ENCODE measurements around the gene JAKMIP2. TPM values are rescaled to one million over a fixed set of nuclear protein-coding genes. Genes with fewer than 3 reads are reported as not detected.
A peak's percentile ranks its signal among the peaks of the same experiment; 100 is the strongest.
"Not testable (repeated sequence)": the region's sequence is repeated elsewhere in the genome, so short reads cannot be mapped to it uniquely, and the experiment has no call there.

Gene JAKMIP2
- total RNA-seq, 2 experiments from 2014 or later, result 1.3 to 1.9 TPM

- POLR2A ChIA-PET, result no interaction called here
- no peak for DNase-seq
- Mint-ChIP-seq H3K27ac (no peak overlapping the region), H3K4me1 (no peaks in the 10 kb centered on the region), H3K27me3 (no peaks in the 10 kb centered on the region), H3K9me3 (peaks cover 2% of the 10 kb centered on the region), H3K4me3 (no peak overlapping the region), H3K36me3 (ENCODE audit: low read depth) (no peaks in the 10 kb centered on the region)
- CTCF ChIA-PET, result no interaction called here
Observed at GRCh38 chr5:147613359-147613758, 169.2 kb downstream of the JAKMIP2 start.

- POLR2A ChIA-PET, result no interaction called here
- CTCF ChIA-PET, result no interaction called here
- H3K27me3 Mint-ChIP-seq, result no peaks in the 10 kb centered on the region
- DNase-seq, result no peak
- no peak overlapping the region for H3K4me3 Mint-ChIP-seq
- H3K27ac Mint-ChIP-seq, result no peak overlapping the region
- no peaks in the 10 kb centered on the region for H3K36me3 Mint-ChIP-seq (ENCODE audit: low read depth)
- H3K9me3 Mint-ChIP-seq, result peaks cover 3% of the 10 kb centered on the region
- no peaks in the 10 kb centered on the region for H3K4me1 Mint-ChIP-seq
Observed at GRCh38 chr5:147611483-147611882, 171.0 kb downstream of the JAKMIP2 start.

GRCh38 chr5:147610798-147611197 is 171.7 kb downstream of the JAKMIP2 start:
- no peaks in the 10 kb centered on the region for H3K4me1 Mint-ChIP-seq
- DNase-seq, result no peak
- no peaks in the 10 kb centered on the region for H3K27me3 Mint-ChIP-seq
- H3K36me3 Mint-ChIP-seq (ENCODE audit: low read depth), result no peaks in the 10 kb centered on the region
- H3K4me3 Mint-ChIP-seq, result no peak overlapping the region
- ChIA-PET CTCF (no interaction called here), POLR2A (no interaction called here)
- peaks cover 3% of the 10 kb centered on the region for H3K9me3 Mint-ChIP-seq
- H3K27ac Mint-ChIP-seq, result no peak overlapping the region

GRCh38 chr5:147601652-147602051 is 180.9 kb downstream of the JAKMIP2 start:
- H3K36me3 Mint-ChIP-seq (ENCODE audit: low read depth), result no peaks in the 10 kb centered on the region
- POLR2A ChIA-PET, result no interaction called here
- H3K27me3 Mint-ChIP-seq, result no peaks in the 10 kb centered on the region
- no peak for DNase-seq
- CTCF ChIA-PET, result no interaction called here
- H3K4me3 Mint-ChIP-seq, result no peak overlapping the region
- no peaks in the 10 kb centered on the region for H3K9me3 Mint-ChIP-seq
- no peak overlapping the region for H3K27ac Mint-ChIP-seq
- no peaks in the 10 kb centered on the region for H3K4me1 Mint-ChIP-seq

- Mint-ChIP-seq H3K36me3 (ENCODE audit: low read depth) (no peaks in the 10 kb centered on the region), H3K9me3 (no peaks in the 10 kb centered on the region), H3K27ac (no peak overlapping the region), H3K27me3 (no peaks in the 10 kb centered on the region), H3K4me1 (no peaks in the 10 kb centered on the region), H3K4me3 (no peak overlapping the region)
- no peak for DNase-seq
- POLR2A ChIA-PET, result no interaction called here
- CTCF ChIA-PET, result no interaction called here
Observed at GRCh38 chr5:147591120-147591519, 191.4 kb downstream of the JAKMIP2 start.

GRCh38 chr5:147590096-147590495 is 192.4 kb downstream of the JAKMIP2 start:
- no peaks in the 10 kb centered on the region for H3K9me3 Mint-ChIP-seq
- POLR2A ChIA-PET, result no interaction called here
- CTCF ChIA-PET, result no interaction called here
- no peak overlapping the region for H3K4me3 Mint-ChIP-seq
- no peaks in the 10 kb centered on the region for H3K27me3 Mint-ChIP-seq
- DNase-seq, result no peak
- H3K27ac Mint-ChIP-seq, result no peak overlapping the region
- no peaks in the 10 kb centered on the region for H3K36me3 Mint-ChIP-seq (ENCODE audit: low read depth)
- no peaks in the 10 kb centered on the region for H3K4me1 Mint-ChIP-seq

- CTCF ChIA-PET, result interaction anchor here (0.7 kb wide), 1 partner anchor 488 kb away, joined by 5 read pairs; no protein-coding TSS in a partner anchor
- H3K27me3 Mint-ChIP-seq, result no peaks in the 10 kb centered on the region
- H3K36me3 Mint-ChIP-seq (ENCODE audit: low read depth), result no peaks in the 10 kb centered on the region
- no peaks in the 10 kb centered on the region for H3K4me1 Mint-ChIP-seq
- H3K27ac Mint-ChIP-seq, result no peak overlapping the region
- H3K9me3 Mint-ChIP-seq, result no peaks in the 10 kb centered on the region
- POLR2A ChIA-PET, result no interaction called here
- H3K4me3 Mint-ChIP-seq, result no peak overlapping the region
- no peak for DNase-seq
Observed at GRCh38 chr5:147586832-147587231, 195.7 kb downstream of the JAKMIP2 start.

- Mint-ChIP-seq H3K27ac (no peak overlapping the region), H3K9me3 (no peaks in the 10 kb centered on the region), H3K4me3 (no peak overlapping the region), H3K36me3 (ENCODE audit: low read depth) (no peaks in the 10 kb centered on the region), H3K4me1 (no peaks in the 10 kb centered on the region), H3K27me3 (no peaks in the 10 kb centered on the region)
- no peak for DNase-seq
- POLR2A ChIA-PET, result no interaction called here
- CTCF ChIA-PET, result no interaction called here
Observed at GRCh38 chr5:147586221-147586620, 196.3 kb downstream of the JAKMIP2 start.

- DNase-seq; CTCF ChIA-PET; H3K4me1 Mint-ChIP-seq; H3K4me3 Mint-ChIP-seq; POLR2A ChIA-PET; H3K9me3 Mint-ChIP-seq; H3K36me3 Mint-ChIP-seq (ENCODE audit: low read depth); H3K27me3 Mint-ChIP-seq; H3K27ac Mint-ChIP-seq: not testable (repeated sequence)
Observed at GRCh38 chr5:147582272-147582671, 200.3 kb downstream of the JAKMIP2 start.

- H3K27me3 Mint-ChIP-seq; H3K4me3 Mint-ChIP-seq; H3K36me3 Mint-ChIP-seq (ENCODE audit: low read depth); POLR2A ChIA-PET; H3K9me3 Mint-ChIP-seq; DNase-seq; H3K4me1 Mint-ChIP-seq; CTCF ChIA-PET; H3K27ac Mint-ChIP-seq: not testable (repeated sequence)
Observed at GRCh38 chr5:147580418-147580817, 202.1 kb downstream of the JAKMIP2 start.

GRCh38 chr5:147578228-147579024 is 204.1 kb downstream of the JAKMIP2 start:
- ChIA-PET CTCF (no interaction called here), POLR2A (no interaction called here)
- DNase-seq, result no peak
- Mint-ChIP-seq H3K27ac (no peak overlapping the region), H3K36me3 (ENCODE audit: low read depth) (no peaks in the 10 kb centered on the region), H3K27me3 (no peaks in the 10 kb centered on the region), H3K9me3 (peaks cover 4% of the 10 kb centered on the region), H3K4me1 (no peaks in the 10 kb centered on the region), H3K4me3 (no peak overlapping the region)

- Mint-ChIP-seq H3K9me3 (peaks cover 4% of the 10 kb centered on the region), H3K4me3 (no peak overlapping the region), H3K27me3 (no peaks in the 10 kb centered on the region), H3K36me3 (ENCODE audit: low read depth) (no peaks in the 10 kb centered on the region), H3K27ac (no peak overlapping the region), H3K4me1 (no peaks in the 10 kb centered on the region)
- ChIA-PET CTCF (interaction anchor here (0.7 to 0.9 kb wide), 5 partner anchors 19 to 1083 kb away, joined by 3 to 4 read pairs (median 3); no protein-coding TSS in a partner anchor), POLR2A (interaction anchor here (0.7 kb wide), 1 partner anchor 124 kb away, joined by 3 read pairs; no protein-coding TSS in a partner anchor)
- DNase-seq, result peak; percentile 26
Observed at GRCh38 chr5:147576646-147577535, 205.6 kb downstream of the JAKMIP2 start.

GRCh38 chr5:147575598-147575997 is 206.9 kb downstream of the JAKMIP2 start:
- ChIA-PET CTCF (no interaction called here), POLR2A (no interaction called here)
- no peaks in the 10 kb centered on the region for H3K4me1 Mint-ChIP-seq
- H3K27me3 Mint-ChIP-seq, result no peaks in the 10 kb centered on the region
- no peaks in the 10 kb centered on the region for H3K36me3 Mint-ChIP-seq (ENCODE audit: low read depth)
- H3K4me3 Mint-ChIP-seq, result no peak overlapping the region
- H3K9me3 Mint-ChIP-seq, result peaks cover 4% of the 10 kb centered on the region
- H3K27ac Mint-ChIP-seq, result no peak overlapping the region
- DNase-seq, result no peak

All from activated CD4-positive, alpha-beta memory T cell treated with anti-CD3 and anti-CD28 coated beads, Interleukin-2, amount 10 ng/mL, durations not matched to agents 7 days and 5 days (primary cell).